Measurements from ENCODE around the gene PISD.
"Not testable (repeated sequence)": the region's sequence is repeated elsewhere in the genome, so short reads cannot be mapped to it uniquely, and the experiment has no call there.

The PISD gene

DNA sequence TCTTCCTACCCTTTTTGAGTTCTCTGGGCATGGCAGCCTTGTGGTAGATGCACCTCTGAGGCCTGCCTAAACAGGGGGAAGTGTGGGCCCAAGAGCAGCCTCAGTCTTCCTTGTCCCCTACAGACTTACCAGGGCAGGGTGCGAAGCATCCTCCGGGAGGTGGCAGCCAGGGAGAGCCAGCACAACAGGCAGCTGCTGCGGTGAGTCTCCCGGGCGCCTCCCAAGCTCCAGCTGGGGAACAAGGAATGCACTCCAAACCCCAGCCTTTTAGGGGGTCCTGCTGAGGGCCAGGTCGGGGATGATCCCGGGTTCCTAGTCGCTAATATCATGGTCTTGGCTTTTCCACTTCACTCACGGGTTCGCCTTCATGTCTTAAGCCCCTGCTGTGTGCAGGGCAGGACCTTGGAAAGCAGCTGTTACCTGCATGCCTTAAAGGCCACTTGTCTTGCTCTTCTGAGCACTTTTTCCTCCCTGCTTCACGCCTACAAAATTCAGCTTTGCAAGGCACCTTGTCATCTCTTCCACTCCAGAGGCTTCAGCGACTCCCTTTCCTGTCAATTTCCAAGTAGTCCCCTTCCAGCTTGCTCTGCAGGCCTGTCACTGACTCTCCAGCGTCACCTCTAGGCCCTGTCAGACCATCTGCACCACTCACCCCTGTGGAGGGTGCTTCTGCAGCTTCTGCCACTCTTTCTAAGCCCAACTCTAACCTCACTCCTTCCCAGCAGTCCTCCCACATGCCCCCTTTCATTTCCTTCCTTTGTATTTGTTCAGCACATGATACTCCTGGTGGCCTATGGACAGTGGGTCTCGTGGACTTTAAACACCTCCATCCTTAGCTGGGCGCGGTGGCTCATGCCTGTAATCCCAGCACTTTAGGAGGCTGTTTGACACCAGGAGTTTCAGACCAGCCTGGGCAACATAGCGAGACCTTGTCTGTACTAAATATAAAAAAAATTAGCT is 57.0 kb downstream of the PISD start:
- no peak for DNase-seq

GRCh38 chr22:31604137-31604705 is 57.8 kb downstream of the PISD start:
- no peak for DNase-seq

DNA sequence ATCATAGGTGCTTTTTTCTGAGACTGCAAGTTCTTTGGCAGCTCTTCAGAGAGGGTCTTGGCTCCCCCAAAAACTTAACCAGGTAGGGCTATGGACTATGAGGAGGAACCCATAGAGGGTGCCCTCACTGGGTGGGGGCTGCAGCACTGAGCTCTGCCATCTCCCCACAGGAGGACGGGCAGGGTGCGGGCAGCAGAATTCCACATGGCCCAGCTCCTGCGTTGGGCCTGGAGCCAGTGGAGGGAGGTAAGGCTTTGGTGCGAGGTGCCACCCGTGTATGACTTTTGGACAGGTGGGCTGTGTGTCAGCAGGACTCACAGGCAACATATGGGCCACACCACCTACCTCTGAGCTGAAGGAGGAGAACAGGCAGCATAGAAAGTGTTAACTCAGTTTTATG is 58.4 kb downstream of the PISD start:
- DNase-seq: no peak

DNA sequence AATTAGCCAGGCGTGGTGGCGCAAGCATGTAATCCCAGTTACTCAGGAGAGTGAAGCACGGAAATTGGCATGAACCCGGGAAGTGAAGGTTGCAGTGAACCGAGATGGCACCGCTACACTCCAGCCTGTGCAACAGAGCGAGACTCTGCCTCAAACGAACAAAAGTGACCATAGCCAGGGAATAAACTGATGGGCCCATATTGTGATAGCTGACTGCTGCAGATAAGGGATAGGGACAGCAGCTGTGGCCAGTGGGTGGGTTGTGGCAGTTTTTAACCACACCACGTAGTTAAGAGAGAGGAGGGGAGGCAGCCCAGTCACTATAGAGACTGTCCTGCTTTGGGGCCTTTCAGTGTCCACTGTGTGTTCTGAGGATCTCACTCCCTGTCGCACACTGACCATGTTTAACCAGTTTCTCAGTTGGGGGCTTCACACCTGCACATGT is 58.9 kb downstream of the PISD start:
- no peak for DNase-seq

DNA sequence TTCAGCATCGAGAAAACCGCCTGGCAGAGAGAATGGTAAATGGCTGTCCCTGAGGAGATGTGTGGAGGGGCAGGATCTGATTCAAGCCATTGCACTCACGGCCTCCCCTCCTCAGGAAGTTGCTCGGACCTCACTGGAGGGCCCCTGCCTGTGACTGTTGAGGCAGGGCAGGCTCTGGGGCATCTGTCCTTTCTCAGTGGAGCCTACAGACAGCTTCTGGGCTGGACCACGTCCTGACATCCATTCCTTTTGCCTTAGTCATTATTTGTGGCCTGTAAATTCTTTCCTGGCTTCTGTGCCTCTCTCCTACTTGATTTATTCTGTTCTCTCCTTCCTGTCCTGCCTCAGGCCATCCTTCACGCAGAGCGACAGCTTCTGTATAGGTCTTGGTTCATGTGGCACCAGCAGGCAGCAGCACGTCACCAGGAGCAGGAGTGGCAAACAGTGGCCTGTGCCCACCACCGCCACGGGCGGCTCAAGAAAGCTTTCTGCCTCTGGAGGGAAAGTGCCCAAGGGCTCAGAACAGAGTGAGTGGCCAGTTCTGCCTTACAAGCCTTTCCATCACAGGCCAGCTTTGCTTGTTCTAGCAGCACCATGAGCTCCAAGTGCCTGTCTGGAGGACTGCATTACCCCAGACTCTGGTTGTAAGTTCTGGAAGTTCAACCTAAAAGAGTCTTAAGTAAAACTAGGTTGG is 59.6 kb downstream of the PISD start:
- no peak for DNase-seq

DNA sequence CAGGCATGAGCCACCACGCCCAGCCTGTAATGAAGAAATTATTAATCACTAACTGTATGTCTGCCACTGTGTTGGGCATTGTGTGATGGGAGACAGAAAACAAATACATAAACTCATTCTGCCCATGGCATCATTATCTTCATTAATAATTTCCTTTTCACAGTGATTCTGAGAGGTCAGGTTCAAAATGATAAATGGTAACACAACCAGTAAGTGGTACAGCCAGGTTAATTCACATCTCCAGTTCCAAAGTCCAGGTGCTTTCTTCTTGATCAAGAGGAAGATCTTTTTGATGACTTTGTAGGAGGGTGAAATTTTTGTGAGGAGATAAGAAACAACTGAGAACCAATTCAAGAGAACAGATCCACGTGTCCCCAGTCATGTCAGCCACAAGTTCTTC is 66.7 kb downstream of the PISD start:
- DNase-seq: no peak

- DNase-seq: not testable (repeated sequence)
Observed at GRCh38 chr22:31590161-31590560, 71.9 kb downstream of the PISD start.

DNA sequence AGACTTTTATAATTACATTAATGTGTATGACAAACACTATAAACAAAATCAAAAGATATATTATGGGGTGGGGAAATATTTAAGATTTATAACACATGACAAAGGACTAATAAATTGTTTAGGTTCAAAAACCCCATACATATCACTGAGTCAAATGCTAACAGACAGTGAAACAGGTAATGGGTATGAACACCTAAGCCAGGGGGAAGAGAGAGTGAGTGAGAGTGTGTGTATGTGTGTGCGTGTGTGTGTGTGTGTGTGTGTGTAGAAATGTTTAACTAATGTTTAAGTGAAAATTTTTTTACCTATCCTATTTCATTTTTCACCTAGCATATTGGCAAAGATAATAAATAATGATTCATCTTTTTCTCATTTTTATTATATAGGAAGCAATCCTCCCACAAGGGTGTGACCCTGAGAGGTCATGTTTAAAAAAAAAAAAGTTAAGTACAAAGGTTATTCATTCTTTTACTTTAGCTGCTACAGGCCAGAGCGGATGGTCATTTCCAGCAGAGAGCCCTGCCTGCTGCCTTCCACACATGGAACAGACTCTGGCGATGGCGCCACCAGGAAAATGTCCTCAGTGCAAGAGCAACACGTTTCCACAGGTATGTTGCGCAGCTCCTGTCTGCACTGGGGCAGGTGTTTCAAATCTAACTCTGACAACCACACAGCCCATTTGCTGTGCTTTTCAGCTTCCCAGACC is 72.9 kb downstream of the PISD start:
- DNase-seq: no peak

- no peak for DNase-seq
Observed at GRCh38 chr22:31586137-31586920, 75.7 kb downstream of the PISD start.

DNA sequence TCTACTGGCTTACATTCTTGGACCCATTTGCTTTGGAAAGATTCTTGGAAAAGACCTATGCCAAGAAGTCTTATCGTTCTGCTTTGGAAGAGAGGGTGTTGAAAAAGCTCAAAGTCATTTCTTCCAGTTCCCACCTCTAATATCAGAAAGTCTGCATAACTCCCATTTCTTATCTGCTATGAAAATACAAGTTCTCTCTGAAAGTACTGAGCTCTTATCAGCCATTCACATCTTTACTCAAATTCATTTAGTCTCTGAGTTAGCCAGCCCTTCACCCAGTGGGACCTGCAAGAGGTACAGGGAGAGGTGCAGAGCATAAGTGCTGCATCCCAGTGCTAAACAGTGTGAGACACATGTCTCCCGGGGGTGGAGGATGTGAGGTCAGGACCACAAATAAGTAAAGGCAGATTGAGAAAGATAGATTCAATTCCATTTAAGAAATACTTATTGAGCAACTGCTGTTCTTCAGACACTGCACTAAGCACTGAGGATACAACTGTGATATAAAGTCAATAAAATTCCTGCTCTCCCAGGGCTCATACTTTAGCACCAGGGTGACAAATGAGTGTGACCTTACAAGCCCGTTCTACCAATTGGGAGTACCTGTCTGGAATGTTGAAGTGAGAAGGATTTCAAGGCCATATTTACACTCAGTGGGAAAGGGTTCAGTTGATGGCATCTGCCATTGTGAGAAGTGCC is 76.7 kb downstream of the PISD start:
- DNase-seq: no peak

GRCh38 chr22:31584804-31585160 is 77.2 kb downstream of the PISD start:
- DNase-seq: no peak

DNA sequence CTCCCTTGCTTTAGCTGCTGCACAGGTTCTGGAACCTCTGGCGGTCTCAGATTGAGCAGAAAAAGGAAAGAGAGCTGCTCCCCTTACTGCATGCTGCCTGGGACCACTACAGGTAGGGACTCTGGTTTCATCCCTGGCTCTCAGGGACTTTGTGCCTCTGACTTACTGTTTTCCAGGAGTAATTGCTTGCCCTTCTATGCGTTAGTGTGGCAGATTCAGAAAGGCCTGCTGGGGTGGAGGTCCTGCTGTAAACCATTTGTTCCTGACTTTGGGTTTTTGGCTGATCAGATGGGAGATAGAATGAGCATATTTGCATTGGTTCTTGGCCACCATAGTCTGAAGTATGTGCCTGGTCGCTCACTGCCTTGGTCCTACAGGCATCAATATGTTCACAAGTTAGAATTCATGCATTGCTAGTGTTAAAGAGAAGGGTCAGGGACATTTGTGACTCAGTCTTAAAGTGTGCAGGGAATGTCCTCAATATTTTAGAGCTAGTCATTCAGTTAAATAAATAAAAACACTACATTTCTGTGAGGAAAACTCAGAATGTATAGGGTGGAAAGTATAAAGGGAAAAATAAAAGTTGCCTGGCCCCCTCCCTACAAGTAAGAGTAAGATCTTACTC is 78.0 kb downstream of the PISD start:
- no peak for DNase-seq

DNA sequence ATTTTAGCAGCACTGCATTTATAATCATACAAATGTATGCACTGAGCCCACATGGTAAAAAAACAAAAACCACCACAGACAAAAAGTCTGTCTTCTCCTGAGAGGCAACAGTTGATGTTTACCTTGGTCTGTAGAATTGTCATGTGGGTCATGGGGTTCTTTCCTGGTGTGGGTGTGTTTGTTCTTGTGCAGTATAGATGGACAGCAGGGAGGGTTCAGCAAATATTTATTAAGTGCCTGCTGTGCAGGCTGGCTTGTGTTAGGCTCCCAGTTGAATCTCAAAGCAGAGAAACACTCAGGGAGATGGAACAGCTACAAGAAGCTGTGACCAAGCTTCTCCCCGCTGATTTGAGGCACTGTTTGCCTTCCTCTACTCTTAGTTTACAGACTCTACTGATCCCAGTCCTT is 82.2 kb downstream of the PISD start:
- DNase-seq: no peak

- DNase-seq: no peak
Observed at GRCh38 chr22:31578171-31578570, 83.8 kb downstream of the PISD start.

DNA sequence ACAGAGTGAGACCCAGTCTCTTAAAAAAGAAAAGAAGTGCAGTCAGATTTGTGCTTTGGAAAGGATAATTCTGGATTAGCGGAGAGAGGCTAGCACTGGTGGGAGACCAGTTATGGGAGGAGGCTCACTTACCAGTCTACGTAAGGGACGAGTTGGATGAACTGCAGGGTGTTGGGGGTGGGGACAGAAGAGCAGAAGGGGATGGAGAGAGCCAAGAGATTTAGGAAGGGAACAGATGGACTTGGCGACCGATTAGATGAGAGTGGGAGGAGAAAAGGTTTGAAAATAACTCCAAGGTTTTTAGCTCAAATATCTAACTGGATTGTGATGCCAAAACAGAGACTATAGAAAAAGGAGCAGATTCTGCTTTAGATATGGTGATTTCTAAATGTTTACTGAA is 84.3 kb downstream of the PISD start:
- no peak for DNase-seq

DNA sequence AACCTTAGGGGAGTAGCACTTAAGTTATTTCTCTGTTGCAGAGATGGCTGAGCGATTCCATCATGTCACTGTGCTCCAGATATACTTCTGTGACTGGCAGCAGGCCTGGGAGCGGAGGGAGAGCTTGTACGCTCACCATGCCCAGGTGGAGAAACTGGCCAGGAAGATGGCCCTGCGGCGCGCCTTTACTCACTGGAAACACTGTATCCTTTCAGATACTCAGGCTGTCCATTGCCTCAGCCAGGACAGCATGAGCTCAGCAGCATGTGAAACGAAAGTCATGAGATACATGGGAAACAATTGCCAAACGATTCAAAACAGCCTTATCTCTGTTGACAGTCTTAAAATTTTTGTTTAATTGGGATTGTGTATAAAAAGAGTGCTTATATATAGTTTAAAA is 86.8 kb downstream of the PISD start:
- DNase-seq: no peak

DNA sequence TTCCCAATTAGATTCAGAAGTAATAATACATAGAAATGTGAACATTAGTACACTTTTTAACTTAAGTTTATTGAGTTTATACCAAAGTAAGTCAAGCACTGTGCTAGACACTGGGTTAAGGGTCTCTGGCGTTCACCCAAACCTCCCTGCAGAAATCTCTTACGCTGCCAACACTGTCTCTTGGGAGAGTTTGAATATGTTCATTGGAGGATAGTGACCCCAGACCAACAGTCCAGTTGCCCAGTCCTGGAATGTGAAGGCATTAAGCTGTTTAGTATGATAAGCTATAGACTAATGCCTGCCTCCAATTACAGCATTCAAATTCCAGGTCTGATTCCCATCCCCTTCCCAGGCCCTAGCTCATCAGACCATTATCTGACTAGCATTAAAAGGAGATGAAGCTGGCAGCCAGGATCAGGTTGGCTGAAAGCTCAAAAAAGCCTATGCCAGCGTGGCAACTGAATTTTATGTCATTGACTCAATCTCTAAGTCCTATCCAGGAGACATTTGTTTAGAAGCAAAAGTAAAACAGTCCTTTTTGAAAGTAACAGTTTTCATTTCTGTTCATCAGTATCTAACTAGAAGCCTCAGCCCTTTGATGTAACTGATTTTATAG is 87.9 kb downstream of the PISD start:
- no peak for DNase-seq

GRCh38 chr22:31572939-31573338 is 89.1 kb downstream of the PISD start:
- DNase-seq: no peak

- DNase-seq: no peak
Observed at GRCh38 chr22:31569126-31569525, 92.9 kb downstream of the PISD start.
